ENCODE data around the gene FNIP2.

The FNIP2 gene

GRCh38 chr4:158809611-158810486, 41.0 kb downstream of the FNIP2 start (continued):
- TF ChIP-seq ZNF580 (tag by site-specific recombination; IDR thresholded peaks at IDR 0.05) (peak; percentile 80), ZNF777 (tag by site-specific recombination; IDR thresholded peaks at IDR 0.05; ENCODE audit: borderline replicate concordance) (no peak), ZNF704 (tag by site-specific recombination; IDR thresholded peaks at IDR 0.05) (no peak), ZSCAN5A (tag by site-specific recombination; IDR thresholded peaks at IDR 0.05) (no peak), ZBTB20 (tag by site-specific recombination; IDR thresholded peaks at IDR 0.05) (no peak), KLF16 (tag by site-specific recombination; IDR thresholded peaks at IDR 0.05) (no peak), ZFP3 (tag by site-specific recombination; IDR thresholded peaks at IDR 0.05; ENCODE audit: low read depth) (no peak), ZNF747 (tag by site-specific recombination; IDR thresholded peaks at IDR 0.05) (no peak), ZNF138 (tag by site-specific recombination; IDR thresholded peaks at IDR 0.05; ENCODE audit: borderline replicate concordance) (no peak), ZNF175 (tag by site-specific recombination; IDR thresholded peaks at IDR 0.05) (no peak), ZBTB26 (tag by site-specific recombination; optimal IDR thresholded peaks at IDR 0.05) (no peak)

GRCh38 chr4:158810487-158811215, 41.8 kb downstream of the FNIP2 start:
- H3K4me3 ChIP-seq (ENCODE audit: low read depth, low read length): no peak overlapping the region; the same call in none of the 2 replicates
- peak overlapping the region; percentile 88 for H3K27ac ChIP-seq (ENCODE audit: extremely low read depth, low read depth, low read length)
- no peaks in the 10 kb centered on the region for H3K9me3 ChIP-seq (ENCODE audit: control insufficient read depth, insufficient read depth, low read depth, low read length)
- ChIA-PET CTCF (interaction anchor here (1.1 kb wide), 1 partner anchor 41 kb away, joined by 5 read pairs; no protein-coding TSS in a partner anchor), POLR2A (interaction anchor here (0.6 to 1.9 kb wide), 3 partner anchors 25 to 41 kb away, joined by 3 to 5 read pairs (median 3); no protein-coding TSS in a partner anchor)
- H3K36me3 ChIP-seq (ENCODE audit: control insufficient read depth in 2 of 2, insufficient read depth in 1 of 2, low read length in 2 of 2): no peaks in the 10 kb centered on the region
- H3K4me1 ChIP-seq (ENCODE audit: control insufficient read depth, insufficient read depth, low read length): peaks cover 22% of the 10 kb centered on the region
- peak; percentile 46; the same call in 1 of the 2 replicates for TF ChIP-seq ZIC2 (tag by site-specific recombination; IDR thresholded peaks at IDR 0.05)
- peak; percentile 90 for TF ChIP-seq ZXDB (tag by site-specific recombination; IDR thresholded peaks at IDR 0.05)
- no peak for TF ChIP-seq ZNF23 (tag by site-specific recombination; IDR thresholded peaks at IDR 0.05; ENCODE audit: borderline replicate concordance)
- TF ChIP-seq ZNF843 (tag by site-specific recombination; IDR thresholded peaks at IDR 0.05): peak; percentile 95
- peak; percentile 55; the same call in 1 of the 2 replicates for TF ChIP-seq ZNF561 (tag by site-specific recombination; IDR thresholded peaks at IDR 0.05; ENCODE audit: borderline replicate concordance)
- TF ChIP-seq ZBTB17 (tag by site-specific recombination; IDR thresholded peaks at IDR 0.05): peak; percentile 64
- TF ChIP-seq MEIS1 (CRISPR knock-in tag; IDR thresholded peaks at IDR 0.05; ENCODE audit: borderline replicate concordance): no peak
- TF ChIP-seq ZNF580 (tag by site-specific recombination; IDR thresholded peaks at IDR 0.05): peak; percentile 64
- peak; percentile 99 for TF ChIP-seq ZNF18 (tag by site-specific recombination; IDR thresholded peaks at IDR 0.05)
- peak; percentile 44; the same call in 1 of the 2 replicates for TF ChIP-seq BCL11A (tag by site-specific recombination; IDR thresholded peaks at IDR 0.05; ENCODE audit: low read depth)
- TF ChIP-seq ZNF645 (tag by site-specific recombination; IDR thresholded peaks at IDR 0.05): no peak
- TF ChIP-seq OVOL3 (tag by site-specific recombination; IDR thresholded peaks at IDR 0.05): peak; percentile 98
- TF ChIP-seq KLF1 (tag by site-specific recombination; IDR thresholded peaks at IDR 0.05): peak; percentile 41
- TF ChIP-seq ZNF629 (tag by site-specific recombination; IDR thresholded peaks at IDR 0.05): peak; percentile 85
- no peak for TF ChIP-seq KLF9 (tag by site-specific recombination; IDR thresholded peaks at IDR 0.05; ENCODE audit: low read depth)
- no peak for TF ChIP-seq SCRT1 (tag by site-specific recombination; IDR thresholded peaks at IDR 0.05; ENCODE audit: borderline replicate concordance)
- peak; percentile 72; the same call in 1 of the 2 replicates for TF ChIP-seq TCF7L2 (IDR thresholded peaks at IDR 0.05; ENCODE audit: borderline replicate concordance, low read depth, low read length)
